Activated T-cell treated with anti-CD3 and anti-CD28 coated beads for 48 hours (primary cell): Measurements from ENCODE around the gene RAET1G.
"Not testable (repeated sequence)": the region's sequence is repeated elsewhere in the genome, so short reads cannot be mapped to it uniquely, and the experiment has no call there.

Source experiments
- DNase-seq: peaks from one replicate; pipeline ENCODE4 v3.0.0-alpha.2; 2020; ENCODE audit warnings: low read depth

RAET1G gene

GRCh38 chr6:149897015-149897697 is 25.8 kb downstream of the RAET1G start:
- no peak for DNase-seq

GRCh38 chr6:149896491-149896890 is 26.4 kb downstream of the RAET1G start:
- no peak for DNase-seq

GRCh38 chr6:149895833-149896271 is 27.1 kb downstream of the RAET1G start:
- DNase-seq: peak; percentile 13

GRCh38 chr6:149895048-149895590 is 27.8 kb downstream of the RAET1G start:
- DNase-seq: no peak

GRCh38 chr6:149891864-149892263 is 31.1 kb downstream of the RAET1G start:
- not testable (repeated sequence) for DNase-seq

GRCh38 chr6:149891259-149891658 is 31.7 kb downstream of the RAET1G start:
- no peak for DNase-seq

- DNase-seq: no peak
These were observed 32.3 kb downstream of the RAET1G start for GRCh38 chr6:149890629-149891045.

- DNase-seq: no peak
These were observed 33.6 kb downstream of the RAET1G start for GRCh38 chr6:149889326-149889725.

GRCh38 chr6:149888659-149889058 is 34.3 kb downstream of the RAET1G start:
- no peak for DNase-seq

GRCh38 chr6:149888093-149888492 is 34.8 kb downstream of the RAET1G start:
- no peak for DNase-seq

- no peak for DNase-seq
These were observed 35.6 kb downstream of the RAET1G start for GRCh38 chr6:149887343-149887742.

- DNase-seq: no peak
These were observed 37.0 kb downstream of the RAET1G start for GRCh38 chr6:149885888-149886287.

GRCh38 chr6:149884617-149885016 is 38.3 kb downstream of the RAET1G start:
- DNase-seq: no peak

- DNase-seq: no peak
These were observed 38.7 kb downstream of the RAET1G start for GRCh38 chr6:149884215-149884614.

GRCh38 chr6:149881860-149882259 is 41.1 kb downstream of the RAET1G start:
- no peak for DNase-seq

GRCh38 chr6:149881066-149881766 is 41.7 kb downstream of the RAET1G start:
- no peak for DNase-seq

- no peak for DNase-seq
These were observed 45.3 kb downstream of the RAET1G start for GRCh38 chr6:149877659-149878058.

GRCh38 chr6:149876241-149876933 is 46.5 kb downstream of the RAET1G start:
- no peak for DNase-seq

- DNase-seq: no peak
These were observed 50.7 kb downstream of the RAET1G start for GRCh38 chr6:149872233-149872632.

GRCh38 chr6:149871182-149871581 is 51.7 kb downstream of the RAET1G start:
- DNase-seq: no peak

- no peak for DNase-seq
These were observed 53.5 kb downstream of the RAET1G start for GRCh38 chr6:149869275-149869892.
